Gastroesophageal sphincter (tissue), 3 donors: ENCODE data around the gene CLDN20.

Experiments
- CTCF ChIP-seq, 4 experiments: fragments of 200-600 bp in 2 of 4; fragments of 450-650 bp in 2 of 4; sonication (generic) in 1 of 4; IDR thresholded peaks; one replicate each; pipeline ENCODE4 v1.5.1; 2017 to 2019; ENCODE audit warnings: antibody characterized with exemption in 4 of 4, mild to moderate bottlenecking in 2 of 4, moderate library complexity in 2 of 4
- POLR2A ChIP-seq, 2 donors: fragments of 450-650 bp; IDR thresholded peaks; one replicate each; pipeline ENCODE4 v1.6.1; 2017; ENCODE audit warnings: antibody characterized with exemption in 2 of 2, mild to moderate bottlenecking in 2 of 2, moderate library complexity in 1 of 2
- POLR2AphosphoS5 ChIP-seq: sonication (generic); formaldehyde crosslinking; IDR thresholded peaks from one replicate; pipeline ENCODE4 v1.6.1; 2017; ENCODE audit warnings: antibody characterized with exemption

GRCh38 chr6:155264693-155265320 is 994 bp downstream of the CLDN20 start:
- TF ChIP-seq CTCF (IDR thresholded peaks at IDR 0.05) (no peak), POLR2A (IDR thresholded peaks at IDR 0.05) (no peak), POLR2AphosphoS5 (no peak)
